SIG-M5 treated with dmso at 0.1 percent for 504 hours (cell line): Measurements from ENCODE around the gene UIMC1.
A peak's percentile ranks its signal among the peaks of the same experiment; 100 is the strongest.

ENCODE experiments used
- DNase-seq: peaks from one replicate; lab custom pipeline; 2025; ENCODE audit not compliant: unreplicated experiment; lab: John Stamatoyannopoulos, UW

The UIMC1 gene

GRCh38 chr5:176956756-176957155 is 49.8 kb downstream of the UIMC1 start:
- DNase-seq: no peak

GRCh38 chr5:176955895-176956294 is 50.7 kb downstream of the UIMC1 start:
- DNase-seq: no peak

DNA sequence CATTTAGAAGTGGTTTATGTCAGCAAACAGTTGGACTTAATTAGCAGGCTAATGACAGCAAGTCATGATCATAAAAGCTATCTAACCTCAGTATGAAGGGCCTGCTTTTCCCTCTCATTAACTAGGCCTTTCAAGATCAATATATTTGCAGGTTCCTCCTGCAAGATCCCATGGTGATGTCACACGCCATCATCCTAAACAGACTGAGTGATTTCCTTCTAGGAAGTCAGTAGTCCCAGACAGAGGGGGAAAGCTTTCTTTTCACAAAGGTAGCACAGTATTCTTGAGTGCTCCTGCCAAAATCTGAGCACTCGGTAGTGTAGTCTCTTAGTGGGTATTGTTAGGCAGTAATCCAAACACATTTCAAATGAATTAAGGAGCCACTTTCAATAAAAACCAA is 52.5 kb downstream of the UIMC1 start:
- no peak for DNase-seq

DNA sequence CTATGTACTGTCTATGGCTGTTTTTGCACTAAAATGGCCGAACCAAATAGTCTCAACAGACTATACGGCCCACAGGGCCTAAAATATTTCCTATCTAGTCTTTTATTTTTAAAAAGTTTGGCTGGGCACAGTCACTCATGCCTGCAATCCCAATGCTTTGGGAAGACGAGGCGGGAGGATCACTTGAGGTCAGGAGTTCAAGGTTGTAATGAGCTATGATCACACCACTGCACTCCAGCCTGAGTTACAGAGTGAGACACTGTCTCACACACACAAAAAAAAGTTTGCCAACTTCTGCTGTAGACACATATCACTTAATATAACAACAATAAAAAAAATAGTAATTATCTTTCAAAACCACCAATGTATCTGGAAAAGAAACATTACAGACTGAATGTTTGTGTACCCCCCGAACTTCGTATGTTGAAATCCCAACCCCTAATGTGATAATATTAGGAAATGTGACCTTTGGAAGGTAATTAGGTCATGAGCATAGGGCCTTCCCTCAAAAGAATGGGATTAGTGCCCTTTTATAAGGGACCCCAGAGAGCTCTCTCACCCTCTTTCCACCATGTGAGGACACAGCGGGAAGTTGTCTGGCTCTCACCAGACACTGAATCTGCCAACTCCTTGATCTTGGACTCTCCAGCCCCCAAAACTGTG is 53.9 kb downstream of the UIMC1 start:
- no peak for DNase-seq

DNA sequence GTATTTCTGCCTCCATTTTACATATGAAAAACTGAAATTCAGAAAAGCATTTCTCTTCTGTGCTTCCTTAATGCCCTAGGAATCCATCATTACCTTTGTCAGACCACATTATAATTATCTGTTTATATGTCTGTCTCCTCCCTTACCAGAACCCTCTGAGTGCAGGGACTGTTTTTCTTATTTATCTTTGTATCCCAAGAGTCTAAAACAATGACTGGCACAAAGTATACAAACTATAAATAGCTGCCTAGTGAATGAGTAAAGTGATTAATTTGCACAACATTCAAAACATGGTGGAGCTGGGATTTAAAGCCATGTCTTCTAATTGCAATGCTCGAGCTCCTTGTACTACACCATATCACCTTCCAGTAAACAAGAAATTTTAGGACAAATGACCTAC is 58.1 kb downstream of the UIMC1 start:
- no peak for DNase-seq

DNA sequence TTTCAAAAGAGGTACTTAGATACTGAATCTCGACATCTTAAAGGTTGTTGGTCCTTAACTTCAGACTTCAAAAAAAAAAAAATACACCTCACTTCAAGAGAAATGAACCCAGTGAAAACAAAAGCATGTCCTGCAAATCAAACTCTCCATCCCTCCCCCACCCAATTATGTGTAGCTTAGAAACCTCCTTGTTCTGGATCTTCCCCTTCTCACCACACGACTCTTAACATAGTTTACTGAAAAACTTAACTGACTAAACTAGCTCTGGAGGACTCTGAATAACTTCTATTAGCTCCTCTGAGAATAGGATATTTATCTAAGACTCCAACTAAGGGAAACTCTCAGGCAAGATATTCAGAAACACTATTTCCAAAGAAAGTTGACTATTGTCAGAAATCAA is 58.7 kb downstream of the UIMC1 start:
- no peak for DNase-seq

GRCh38 chr5:176944268-176944667 is 62.3 kb downstream of the UIMC1 start:
- DNase-seq: no peak

- no peak for DNase-seq
These were observed 62.8 kb downstream of the UIMC1 start for GRCh38 chr5:176943816-176944215.

DNA sequence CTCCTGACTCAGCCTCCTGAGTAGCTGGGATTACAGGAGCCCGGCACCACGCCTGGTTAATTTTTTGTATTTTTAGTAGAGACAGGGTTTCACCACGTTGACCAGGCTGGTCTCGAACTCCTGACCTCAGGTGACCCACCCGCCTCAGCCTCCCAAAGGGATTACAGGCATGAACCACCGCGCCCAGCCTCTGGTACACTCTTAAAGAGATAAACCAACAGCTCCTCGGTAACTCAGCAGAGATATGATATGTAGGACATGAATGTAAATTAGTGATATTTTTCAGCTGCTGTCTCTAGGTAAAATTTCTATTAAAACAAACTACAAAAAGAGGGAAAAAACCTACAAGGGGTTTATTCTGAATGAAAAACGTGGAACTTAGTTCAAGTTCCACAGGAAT is 64.6 kb downstream of the UIMC1 start:
- no peak for DNase-seq

DNA sequence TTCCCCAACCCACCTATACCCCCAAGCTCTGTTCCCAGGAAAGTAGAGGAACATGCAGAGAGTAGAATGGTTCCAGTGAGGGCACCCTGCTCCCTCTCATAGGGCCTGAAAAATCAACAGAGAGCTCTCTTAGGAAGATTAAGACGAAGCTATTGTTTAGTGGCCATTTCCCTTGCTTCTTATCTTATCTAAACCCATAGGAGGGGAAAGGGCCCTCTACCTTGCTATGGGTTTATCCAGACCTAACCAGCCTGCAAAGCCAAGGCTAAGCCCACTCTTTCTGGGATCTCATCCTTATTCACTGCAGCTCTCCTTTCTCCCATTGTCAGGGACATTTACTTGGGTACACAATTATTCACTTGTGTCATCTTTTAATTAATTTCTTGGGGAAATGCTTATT is 68.1 kb downstream of the UIMC1 start:
- DNase-seq: no peak

- no peak for DNase-seq
These were observed 71.6 kb downstream of the UIMC1 start for GRCh38 chr5:176935017-176935416.

GRCh38 chr5:176934309-176934930 is 72.2 kb downstream of the UIMC1 start:
- DNase-seq: no peak

DNA sequence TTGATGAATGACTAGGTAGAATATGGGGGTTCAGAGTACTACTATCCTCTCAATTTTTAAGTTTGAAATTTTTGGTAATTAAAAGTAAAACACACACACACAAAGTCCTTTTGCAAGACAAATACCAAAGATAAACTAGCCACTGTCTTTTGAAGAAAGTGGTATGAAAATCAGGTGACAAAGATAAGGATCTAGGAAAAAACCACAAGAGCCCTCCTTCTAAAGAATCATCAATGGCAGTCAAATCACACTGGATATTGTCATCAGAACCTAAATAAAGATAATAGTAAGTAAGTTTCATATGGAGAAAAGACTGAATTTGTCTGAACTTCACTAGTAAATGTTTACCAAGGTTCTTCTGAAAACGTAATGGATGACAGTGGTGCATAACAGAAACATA is 76.9 kb downstream of the UIMC1 start:
- no peak for DNase-seq

DNA sequence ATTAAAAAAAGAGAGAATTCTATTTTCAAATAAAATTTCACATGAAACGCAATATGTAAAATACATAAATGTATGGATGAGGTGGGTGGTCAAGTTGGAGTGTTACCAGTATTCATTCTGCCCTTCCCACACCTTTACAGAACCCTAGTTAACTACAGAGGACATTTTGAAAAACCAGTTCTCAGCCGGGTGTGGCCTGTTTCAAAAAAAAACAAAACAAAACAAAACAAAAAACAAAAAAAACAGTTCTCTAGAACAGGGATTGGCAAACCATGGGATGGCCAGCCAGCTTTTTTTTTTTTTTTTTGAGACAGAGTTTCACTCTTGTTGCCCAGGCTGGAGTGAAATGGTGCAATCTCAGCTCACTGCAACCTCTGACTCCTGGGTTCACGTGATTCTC is 79.0 kb downstream of the UIMC1 start:
- DNase-seq: no peak

DNA sequence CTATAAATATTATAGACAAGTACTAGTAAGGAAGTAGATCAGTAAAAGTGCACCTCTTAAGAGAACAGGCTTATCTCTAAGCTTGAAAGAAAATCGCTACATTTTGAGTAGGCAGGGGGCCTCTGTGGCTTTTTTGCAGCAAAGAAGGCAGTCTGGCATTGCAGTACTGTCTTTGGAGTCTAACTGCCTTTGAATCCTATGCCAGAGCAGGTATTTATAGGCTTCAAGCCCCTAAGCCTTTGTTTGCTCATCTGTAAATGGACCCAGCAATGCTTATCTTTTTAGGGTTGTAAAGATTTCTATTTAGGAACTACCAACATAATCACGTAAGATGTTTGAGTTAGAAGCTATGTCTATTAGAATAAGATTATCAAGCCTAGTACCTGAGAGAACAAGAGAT is 83.8 kb downstream of the UIMC1 start:
- DNase-seq: no peak

- no peak for DNase-seq
These were observed 84.9 kb downstream of the UIMC1 start for GRCh38 chr5:176921714-176922113.

GRCh38 chr5:176918613-176919012 is 88.0 kb downstream of the UIMC1 start:
- DNase-seq: no peak

GRCh38 chr5:176916337-176916736 is 90.2 kb downstream of the UIMC1 start:
- DNase-seq: no peak

DNA sequence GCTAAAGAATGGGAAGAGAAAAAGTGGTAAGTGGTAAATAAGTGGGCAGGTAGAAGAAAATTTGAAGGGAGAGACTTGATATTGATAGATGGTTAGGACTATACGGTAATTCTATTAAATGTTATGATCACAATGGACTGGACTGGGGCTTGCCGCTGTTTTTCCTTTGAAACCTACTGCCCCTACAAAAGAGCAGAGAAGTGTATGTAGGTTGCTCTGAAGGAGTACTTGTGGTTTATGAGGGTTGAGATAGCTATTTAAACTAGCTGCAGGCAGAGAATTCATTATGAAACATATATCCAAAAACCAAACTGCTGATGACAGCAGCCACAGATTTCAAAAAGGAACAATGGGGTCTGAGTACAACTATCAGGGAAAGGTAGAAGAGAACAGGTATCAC is 90.7 kb downstream of the UIMC1 start:
- DNase-seq: no peak

- DNase-seq: no peak
These were observed 94.5 kb downstream of the UIMC1 start for GRCh38 chr5:176912115-176912514.

- DNase-seq: peak; percentile 59
These were observed 97.8 kb downstream of the UIMC1 start for GRCh38 chr5:176908675-176909368.

DNA sequence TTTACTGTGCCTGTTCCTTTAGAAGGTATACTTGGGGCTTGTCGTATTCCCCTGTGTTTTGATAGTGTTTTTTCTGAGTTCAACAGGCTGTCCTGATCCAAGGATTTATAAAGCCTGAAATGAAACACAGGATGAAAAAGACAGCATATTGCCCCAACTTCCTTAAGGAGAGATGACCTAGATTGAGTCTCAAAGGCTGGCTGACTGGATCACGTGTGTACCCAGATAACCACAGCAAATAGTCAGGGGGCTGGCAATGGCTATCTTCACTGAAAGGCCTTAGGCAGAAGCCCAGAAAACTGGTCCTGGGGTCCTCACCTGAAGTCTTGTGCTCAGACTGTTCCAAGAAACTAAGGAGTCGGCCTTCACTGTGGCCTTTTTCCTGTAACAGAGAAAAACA is 99.8 kb downstream of the UIMC1 start:
- no peak for DNase-seq

DNA sequence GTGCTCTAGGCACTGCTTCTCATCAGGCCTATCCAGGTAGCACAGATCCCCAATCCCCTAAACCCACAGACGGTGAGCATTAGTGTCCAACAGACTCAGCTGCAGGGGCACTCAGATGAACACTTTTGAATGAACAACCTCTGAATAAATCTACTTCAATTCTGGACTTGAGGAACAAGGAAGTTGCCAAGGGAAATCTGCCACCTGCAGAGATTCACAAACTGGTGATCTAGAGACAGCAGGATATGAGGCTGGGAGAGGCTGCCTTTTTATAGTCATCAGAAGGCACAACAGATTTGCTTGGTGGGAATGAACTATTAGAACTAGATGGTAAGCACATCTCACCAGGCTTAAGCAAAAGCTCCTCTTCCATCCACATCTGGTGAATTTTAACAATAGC is 100.5 kb downstream of the UIMC1 start:
- DNase-seq: no peak
